CD14-positive monocyte (primary cell): ENCODE results near the gene ACER1. TPM values are rescaled to one million over a fixed set of nuclear protein-coding genes. Genes with fewer than 3 reads are reported as not detected.
A peak's percentile ranks its signal among the peaks of the same experiment; 100 is the strongest.

Experiments
- DNase-seq, 3 donors: peaks; one replicate each; pipeline ENCODE4 v3.0.0-alpha.2; 2011 to 2022
- H2AFZ ChIP-seq: 2 replicates; pipeline ENCODE4 v1.6.0; 2012; ENCODE audit warnings: mild to moderate bottlenecking, low read depth, low read length, inconsistent platforms; ENCODE audit not compliant: insufficient read depth, poor library complexity, severe bottlenecking
- H3K27ac ChIP-seq, 2 donors: 1 replicate in 1 of 2; 2 replicates in 1 of 2; pipeline ENCODE4 v1.5.1; 2012 to 2013; ENCODE audit warnings: low read length in 2 of 2, control low read depth in 1 of 2, inconsistent platforms in 1 of 2, low read depth in 1 of 2, mild to moderate bottlenecking in 1 of 2
- H3K27me3 ChIP-seq, 2 donors: one replicate each; pipeline versions ENCODE4 v1.6.0 to v1.6.1; 2011 to 2013; ENCODE audit warnings: low read length in 2 of 2; ENCODE audit not compliant: control insufficient read depth in 2 of 2, insufficient read depth in 2 of 2
- H3K36me3 ChIP-seq, 2 donors: replicated peaks in 1 of 2; 1 replicate in 1 of 2; 2 replicates in 1 of 2; pipeline versions ENCODE4 v1.5.1 to v1.6.1; 2012 to 2013; ENCODE audit warnings: low read length in 2 of 2, control low read depth in 1 of 2, inconsistent platforms in 1 of 2, mild to moderate bottlenecking in 1 of 2; ENCODE audit not compliant: insufficient read depth in 2 of 2, control insufficient read depth in 1 of 2
- H3K4me1 ChIP-seq, 2 donors: 1 replicate in 1 of 2; 2 replicates in 1 of 2; pipeline versions ENCODE4 v1.5.1 to v1.6.1; 2012 to 2013; ENCODE audit warnings: low read length in 2 of 2, control low read depth in 1 of 2, inconsistent platforms in 1 of 2, mild to moderate bottlenecking in 1 of 2, moderate library complexity in 1 of 2; ENCODE audit not compliant: insufficient read depth in 2 of 2, control insufficient read depth in 1 of 2
- H3K4me2 ChIP-seq: replicated peaks from 2 replicates; pipeline ENCODE3; 2012; ENCODE audit warnings: low read length, moderate library complexity, mild to moderate bottlenecking; ENCODE audit not compliant: poor library complexity, severe bottlenecking; ENCODE audit errors: extremely low read depth
- H3K4me3 ChIP-seq, 3 experiments: fragments of 200-600 bp in 1 of 3; sonication (generic) in 1 of 3; replicated peaks in 1 of 3; 1 replicate in 2 of 3; 2 replicates in 1 of 3; pipeline ENCODE4 v1.5.1; 2011 to 2013; ENCODE audit warnings: low read length in 3 of 3, mild to moderate bottlenecking in 3 of 3, control low read depth in 2 of 3, low read depth in 2 of 3, inconsistent platforms in 1 of 3, moderate library complexity in 1 of 3
- H3K79me2 ChIP-seq: 2 replicates; pipeline ENCODE4 v1.6.0; 2012; ENCODE audit warnings: mild to moderate bottlenecking, control low read depth, inconsistent platforms, low read length, moderate library complexity; ENCODE audit not compliant: insufficient read depth
- H3K9ac ChIP-seq: 2 replicates; pipeline ENCODE4 v1.6.0; 2017; ENCODE audit warnings: low read length, mild to moderate bottlenecking; ENCODE audit not compliant: insufficient read depth, poor library complexity, severe bottlenecking
- H3K9me3 ChIP-seq, 2 donors: replicated peaks in 1 of 2; 1 replicate in 1 of 2; 2 replicates in 1 of 2; pipeline versions ENCODE4 v1.5.1 to v1.6.1; 2012 to 2013; ENCODE audit warnings: low read length in 2 of 2, control low read depth in 1 of 2; ENCODE audit not compliant: control insufficient read depth in 1 of 2, insufficient read depth in 1 of 2
- H4K20me1 ChIP-seq: 2 replicates; pipeline ENCODE4 v1.6.0; 2012; ENCODE audit warnings: mild to moderate bottlenecking, low read length, control low read depth, moderate library complexity; ENCODE audit not compliant: insufficient read depth
- H3K27ac Mint-ChIP-seq, 7 donors: one replicate each; pipeline ENCODE4 v1.8.0; 2020; ENCODE audit warnings: mild to moderate bottlenecking in 7 of 7, mixed read lengths in 7 of 7, moderate library complexity in 6 of 7, inconsistent platforms in 2 of 7
- H3K27me3 Mint-ChIP-seq, 3 donors: one replicate each; pipeline ENCODE4 v1.8.0; 2021 to 2022; ENCODE audit warnings: low read depth in 3 of 3, mild to moderate bottlenecking in 3 of 3, mixed read lengths in 3 of 3, moderate library complexity in 3 of 3, inconsistent platforms in 1 of 3
- H3K36me3 Mint-ChIP-seq, 2 donors: one replicate each; pipeline ENCODE4 v1.8.0; 2020; ENCODE audit warnings: mixed read lengths in 2 of 2, inconsistent platforms in 1 of 2, mild to moderate bottlenecking in 1 of 2
- H3K4me1 Mint-ChIP-seq: one replicate; pipeline ENCODE4 v1.8.0; 2020; ENCODE audit warnings: mild to moderate bottlenecking, mixed read lengths
- H3K4me3 Mint-ChIP-seq, 2 donors: one replicate each; pipeline ENCODE4 v1.8.0; 2020; ENCODE audit warnings: mild to moderate bottlenecking in 2 of 2, mixed read lengths in 2 of 2, moderate library complexity in 1 of 2
- H3K9me3 Mint-ChIP-seq, 7 donors: one replicate each; pipeline ENCODE4 v1.8.0; 2020 to 2022; ENCODE audit warnings: mixed read lengths in 7 of 7, mild to moderate bottlenecking in 6 of 7, moderate library complexity in 6 of 7, inconsistent platforms in 2 of 7
- CTCF ChIP-seq: fragments of 200-600 bp; IDR thresholded peaks from one replicate; pipeline ENCODE4 v1.8.0; 2022; ENCODE audit warnings: antibody characterized with exemption, mild to moderate bottlenecking
- WGBS: methylation state at CpG from one replicate; pipeline ENCODE4 v1.1.5; 2013; ENCODE audit warnings: missing lambda C conversion rate; ENCODE audit not compliant: insufficient coverage; 5-methylcytosine and 5-hydroxymethylcytosine counted together
- intact Hi-C, 2 donors: fragments of 100-400 bp; cut with micrococcal nuclease; formaldehyde crosslinking; loops; one replicate each; pipeline versions ENCODE4 v1.15.0 to v1.15.1; 2023
- polyA plus RNA-seq, 3 donors: library from polyadenylated mRNA; depleted of rRNA in 1 of 3; unstranded in 2 of 3; stranded (reverse) in 1 of 3; fragments of 300-500 nt in 2 of 3; fragments of >200 nt in 1 of 3; fragmentation: Illumina TruSeq in 2 of 3; gene quantifications; 1 replicate in 2 of 3; 2 replicates in 1 of 3; pipeline ENCODE4 v1.2.3, GENCODE V29; 2012 to 2021

ACER1 gene
- polyA plus RNA-seq, 3 donors, result not detected

DNA sequence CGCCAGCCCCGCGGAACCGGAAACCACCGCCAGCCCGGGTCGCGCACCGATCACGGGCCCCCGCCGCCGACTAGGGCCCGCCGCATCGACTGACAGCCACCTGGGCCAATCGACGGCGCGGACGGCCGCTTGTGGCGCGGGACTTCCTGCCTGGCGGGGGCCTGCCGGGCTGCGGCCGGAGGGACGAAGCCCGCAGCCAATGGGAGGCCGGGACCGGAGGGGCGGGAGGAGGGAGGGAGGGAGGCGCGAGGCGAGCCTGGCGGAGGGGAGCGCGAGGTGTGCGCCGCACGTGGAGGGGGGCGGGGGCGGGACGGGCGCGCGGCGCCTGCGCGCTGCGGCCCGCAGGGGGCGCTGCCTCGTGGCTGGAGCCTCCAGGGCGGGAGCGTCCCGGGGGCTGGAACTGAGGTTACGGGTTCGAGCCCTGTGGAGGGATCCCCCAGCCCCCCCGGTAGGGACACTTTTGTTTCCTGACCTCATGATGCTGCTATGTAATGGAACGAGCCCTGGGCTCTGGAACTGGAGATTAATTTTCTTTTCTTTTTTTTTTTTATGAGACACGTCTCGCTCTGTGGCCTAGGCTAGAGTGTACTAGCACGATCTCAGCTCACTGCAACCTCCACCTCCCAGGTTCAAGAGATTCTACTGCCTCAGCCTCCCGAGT is 53.4 kb downstream of the ACER1 start, which contains the start of gene MLLT1:
TSS of gene MLLT1 (minus strand) at position 45 of the 661 bp plus-strand sequence. CDS start 191 bp downstream, outside the sequence.
- H3K4me3 ChIP-seq, result peak within 1 kb of the TSS; percentile 73 to 83 (median 80)
- H3K79me2 ChIP-seq, result peaks cover 44% of the 10 kb centered on the region
- Mint-ChIP-seq H3K27me3 (peaks cover 0 to 14% (median 5%) of the 10 kb centered on the region in 3 donors), H3K27ac (peak within 1 kb of the TSS; percentile 69 to 93 (median 89)), H3K4me3 (peak within 1 kb of the TSS; percentile 91 to 97), H3K9me3 (peaks cover under 1 to 12% (median 7%) of the 10 kb centered on the region in 7 donors), H3K36me3 (peaks cover 4 to 15% of the 10 kb centered on the region in 2 donors), H3K4me1 (peaks cover 41% of the 10 kb centered on the region)
- peak within 1 kb of the TSS; percentile 93 for H3K4me2 ChIP-seq
- H4K20me1 ChIP-seq, result peaks cover 31% of the 10 kb centered on the region
- under 1% methylated on average over 47 of the region's 66 CpGs for WGBS
- peak within 1 kb of the TSS; percentile 41 to 71 for H3K27ac ChIP-seq
- peak within 1 kb of the TSS; percentile 70 for H3K9ac ChIP-seq
- peak; percentile 93 to 96 (median 95) for DNase-seq
- H3K9me3 ChIP-seq, result no peaks in the 10 kb centered on the region
- TF ChIP-seq CTCF, result peak; percentile 89
- H3K36me3 ChIP-seq, result no peaks in the 10 kb centered on the region
- intact Hi-C loops, result no loop called here
- peak within 1 kb of the TSS; percentile 41 for H2AFZ ChIP-seq
- H3K4me1 ChIP-seq, result peaks cover 46 to 48% of the 10 kb centered on the region in 2 donors
- H3K27me3 ChIP-seq, result no peaks in the 10 kb centered on the region

GRCh38 chr19:6279620-6279930 is 53.8 kb downstream of the ACER1 start:
- TF ChIP-seq CTCF, result no peak
- H3K9ac ChIP-seq, result peak overlapping the region; percentile 70
- Mint-ChIP-seq H3K27me3 (peaks cover 0 to 11% (median 5%) of the 10 kb centered on the region in 3 donors), H3K9me3 (peaks cover 0 to 8% (median 4%) of the 10 kb centered on the region in 7 donors), H3K4me1 (peaks cover 46% of the 10 kb centered on the region), H3K36me3 (peaks cover 4 to 17% of the 10 kb centered on the region in 2 donors), H3K27ac (no peak overlapping the region), H3K4me3 (peak overlapping the region in 1 of 2 donors; percentile 52)
- peaks cover 49% of the 10 kb centered on the region for H3K79me2 ChIP-seq
- no peaks in the 10 kb centered on the region for H3K9me3 ChIP-seq
- under 1% methylated on average over 47 of the region's 59 CpGs for WGBS
- no peak for DNase-seq
- peak overlapping the region in 1 of 2 donors; percentile 71 for H3K27ac ChIP-seq
- H4K20me1 ChIP-seq, result peaks cover 31% of the 10 kb centered on the region
- peak overlapping the region; percentile 73 to 83 (median 80) for H3K4me3 ChIP-seq
- no peaks in the 10 kb centered on the region for H3K36me3 ChIP-seq
- peak overlapping the region; percentile 93 for H3K4me2 ChIP-seq
- intact Hi-C loops, result no loop called here
- H2AFZ ChIP-seq, result peak overlapping the region; percentile 41
- peaks cover 51 to 53% of the 10 kb centered on the region in 2 donors for H3K4me1 ChIP-seq
- H3K27me3 ChIP-seq, result no peaks in the 10 kb centered on the region
